ENCODE results near the gene LIAS.

- TF ChIP-seq, protein P1, sequence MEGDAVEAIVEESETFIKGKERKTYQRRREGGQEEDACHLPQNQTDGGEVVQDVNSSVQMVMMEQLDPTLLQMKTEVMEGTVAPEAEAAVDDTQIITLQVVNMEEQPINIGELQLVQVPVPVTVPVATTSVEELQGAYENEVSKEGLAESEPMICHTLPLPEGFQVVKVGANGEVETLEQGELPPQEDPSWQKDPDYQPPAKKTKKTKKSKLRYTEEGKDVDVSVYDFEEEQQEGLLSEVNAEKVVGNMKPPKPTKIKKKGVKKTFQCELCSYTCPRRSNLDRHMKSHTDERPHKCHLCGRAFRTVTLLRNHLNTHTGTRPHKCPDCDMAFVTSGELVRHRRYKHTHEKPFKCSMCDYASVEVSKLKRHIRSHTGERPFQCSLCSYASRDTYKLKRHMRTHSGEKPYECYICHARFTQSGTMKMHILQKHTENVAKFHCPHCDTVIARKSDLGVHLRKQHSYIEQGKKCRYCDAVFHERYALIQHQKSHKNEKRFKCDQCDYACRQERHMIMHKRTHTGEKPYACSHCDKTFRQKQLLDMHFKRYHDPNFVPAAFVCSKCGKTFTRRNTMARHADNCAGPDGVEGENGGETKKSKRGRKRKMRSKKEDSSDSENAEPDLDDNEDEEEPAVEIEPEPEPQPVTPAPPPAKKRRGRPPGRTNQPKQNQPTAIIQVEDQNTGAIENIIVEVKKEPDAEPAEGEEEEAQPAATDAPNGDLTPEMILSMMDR (IDR thresholded peaks at IDR 0.05; ENCODE audit: insufficient read depth, low read depth, low read length), result no peak
- no peak for TF ChIP-seq EZH2 (IDR thresholded peaks at IDR 0.05; ENCODE audit: insufficient read depth, low read length)
Observed at GRCh38 chr4:39441593-39441992, 17.3 kb upstream of the LIAS start.

Measured in astrocyte (in vitro differentiated cells and primary cell).